GM12878 (cell line): ENCODE results near the gene KAT2B. TPM values are rescaled to one million over a fixed set of nuclear protein-coding genes. Genes with fewer than 3 reads are reported as not detected.

Source experiments
- ATAC-seq: fragments of 200-7000 bp; cut with Tn5 transposase; 3 replicates; pipeline ENCODE4 v1.9.1; 2020; ENCODE audit warnings: mild to moderate bottlenecking, moderate library complexity
- BruUV-seq: library from RNA; stranded (reverse); fragments of 400-500 nt; replicated peaks from 2 replicates; lab custom pipeline; 2021; lab: Mats Ljungman, UMichigan
- CTCF ChIA-PET: fragments of 300-600 bp; sonication (Branson Sonifier 250); formaldehyde crosslinking; extraction: SDS; loops from one replicate; lab custom pipeline; 2021; ENCODE audit warnings: inconsistent platforms; lab: Yijun Ruan, JAX
- POLR2A ChIA-PET: fragments of 350-600 bp; formaldehyde crosslinking; extraction: SDS; loops from one replicate; lab custom pipeline; 2021; ENCODE audit warnings: inconsistent platforms; lab: Charles Lee
- RAD21 ChIA-PET: fragments of 300-600 bp; sonication (Branson Sonifier 250); formaldehyde crosslinking; loops from one replicate; lab custom pipeline; 2023; ENCODE audit warnings: antibody characterized with exemption; ENCODE audit not compliant: unreplicated experiment; lab: Charles Lee
- SMC1A ChIA-PET: fragments of 300-600 bp; sonication (Branson Sonifier 250); formaldehyde crosslinking; loops from one replicate; lab custom pipeline; 2023; ENCODE audit not compliant: unreplicated experiment, uncharacterized antibody; lab: Charles Lee
- DNase-seq: peaks from one replicate; pipeline ENCODE4 v3.0.0-alpha.2; 2011; ENCODE audit warnings: low read depth, low spot score
- FAIRE-seq: peaks from 3 replicates; lab custom pipeline; 2011; peaks lifted over from hg19 to GRCh38; lab: Jason Lieb, UNC
- H2AFZ ChIP-seq: 2 replicates; pipeline ENCODE4 v1.6.0; 2011; ENCODE audit warnings: low read depth, low read length, control low read depth; ENCODE audit not compliant: control insufficient read depth
- H3K27ac ChIP-seq: 2 replicates; pipeline ENCODE4 v1.5.1; 2011; ENCODE audit warnings: control low read depth; ENCODE audit not compliant: control insufficient read depth, insufficient read depth
- H3K27me3 ChIP-seq, 2 experiments: replicated peaks in 1 of 2; 2 replicates each; pipeline versions ENCODE4 v1.6.0 to v1.6.1; 2011; ENCODE audit warnings: low read length in 1 of 2; ENCODE audit not compliant: control insufficient read depth in 2 of 2, insufficient read depth in 2 of 2
- H3K36me3 ChIP-seq, 2 experiments: 2 replicates each; pipeline ENCODE4 v1.5.1; 2011; ENCODE audit warnings: low read length in 1 of 2; ENCODE audit not compliant: control insufficient read depth in 2 of 2, insufficient read depth in 2 of 2
- H3K4me1 ChIP-seq: 2 replicates; pipeline ENCODE4 v1.6.1; 2011; ENCODE audit warnings: mild to moderate bottlenecking, low read length, moderate library complexity, mixed read lengths; ENCODE audit not compliant: control insufficient read depth, insufficient read depth
- H3K4me2 ChIP-seq: 2 replicates; pipeline ENCODE4 v1.6.0; 2011; ENCODE audit warnings: control low read depth; ENCODE audit not compliant: control insufficient read depth, insufficient read depth
- H3K4me3 ChIP-seq: fragments of 200-600 bp; sonication (generic); 2 replicates; pipeline ENCODE4 v1.5.1; 2016
- H3K79me2 ChIP-seq: 2 replicates; pipeline ENCODE4 v1.6.0; 2011; ENCODE audit warnings: low read length; ENCODE audit not compliant: control insufficient read depth, insufficient read depth
- H3K9ac ChIP-seq: 2 replicates; pipeline ENCODE4 v1.8.0; 2011; ENCODE audit warnings: low read length, control low read depth, mixed read lengths; ENCODE audit not compliant: control insufficient read depth, insufficient read depth
- H3K9me3 ChIP-seq: replicated peaks from 3 replicates; pipeline ENCODE4 v1.5.1; 2011; ENCODE audit warnings: mild to moderate bottlenecking, low read length; ENCODE audit not compliant: control insufficient read depth, insufficient read depth
- H4K20me1 ChIP-seq: 2 replicates; pipeline ENCODE4 v1.6.0; 2011; ENCODE audit not compliant: control insufficient read depth, insufficient read depth
- FOXK2 ChIP-seq: fragments of 450-650 bp; IDR thresholded peaks from 2 replicates; pipeline ENCODE4 v1.6.1; 2017; ENCODE audit warnings: mild to moderate bottlenecking, moderate library complexity
- NRF1 ChIP-seq: conservative IDR thresholded peaks from 2 replicates; pipeline ENCODE4 v1.6.1; 2011; ENCODE audit warnings: mild to moderate bottlenecking, low read depth, low read length, improper control_type of control experiment
- WGBS: methylation state at CpG from one replicate; pipeline ENCODE4 v1.1.6; 2016; ENCODE audit warnings: low lambda C conversion rate; ENCODE audit not compliant: insufficient replicate concordance, insufficient coverage; ENCODE audit errors: missing lambda C conversion rate; 5-methylcytosine and 5-hydroxymethylcytosine counted together
- in situ Hi-C: fragments of 300-500 bp; cut with MboI; formaldehyde crosslinking; loops from 9 replicates; pipeline ENCODE4 v1.14.3; 2018; ENCODE audit warnings: mixed read lengths
- intact Hi-C: fragments of 100-400 bp; cut with micrococcal nuclease; formaldehyde crosslinking; loops from one replicate; pipeline ENCODE4 v1.14.2; 2022; ENCODE audit not compliant: unreplicated experiment
- polyA plus RNA-seq, 11 experiments: library from polyadenylated mRNA; depleted of rRNA in 4 of 11; unstranded in 6 of 11; stranded (reverse) in 5 of 11; fragments of >200 nt; fragmentation: Nextera tagmentation in 4 of 11; fragmentation: Illumina TruSeq in 1 of 11; extraction: Ambion mirVana in 4 of 11; extraction: Trizol in 1 of 11; gene quantifications; 1 replicate in 1 of 11; 2 replicates in 10 of 11; pipeline versions ENCODE4 v1.2.1 to v1.2.3, GENCODE V29; 2011 to 2016; ENCODE audit warnings: inconsistent platforms in 2 of 11, missing spikeins in 2 of 11, low read depth in 1 of 11
- total RNA-seq, 4 experiments: library from RNA; depleted of rRNA in 3 of 4; stranded (reverse); fragments of >200 nt in 3 of 4; fragmentation: Illumina TruSeq in 1 of 4; extraction: Trizol in 1 of 4; gene quantifications; 2 replicates each; pipeline versions ENCODE4 v1.2.1 to v1.2.3, GENCODE V29; 2013 to 2021
- TF ChIP-seq, protein P1 (sequence below): fragments of 450-650 bp; IDR thresholded peaks from 2 replicates; pipeline ENCODE4 v1.6.1; 2017; ENCODE audit warnings: mild to moderate bottlenecking, moderate library complexity
- TF ChIP-seq, protein P2 (sequence below): IDR thresholded peaks from 2 replicates; pipeline ENCODE4 v1.6.1; 2011; ENCODE audit warnings: borderline replicate concordance, low read depth, mild to moderate bottlenecking, moderate library complexity, mixed read lengths, low read length; ENCODE audit not compliant: insufficient read depth; ENCODE audit errors: extremely low read length
- TF ChIP-seq, protein P3 (sequence below): fragments of 450-650 bp; IDR thresholded peaks from 2 replicates; pipeline ENCODE4 v1.6.1; 2017; ENCODE audit warnings: low read depth, mild to moderate bottlenecking, moderate library complexity
- TF ChIP-seq, protein P4 (sequence below): fragments of 450-650 bp; IDR thresholded peaks from 2 replicates; pipeline ENCODE4 v1.6.1; 2016; ENCODE audit warnings: mild to moderate bottlenecking

The KAT2B gene
- total and polyA plus RNA-seq, 10 of the 15 experiments (the other 5 are each of a cell fraction or from before 2014, with no cell fraction given) = 2.9 to 15.2 (median 10.2) TPM

DNA sequence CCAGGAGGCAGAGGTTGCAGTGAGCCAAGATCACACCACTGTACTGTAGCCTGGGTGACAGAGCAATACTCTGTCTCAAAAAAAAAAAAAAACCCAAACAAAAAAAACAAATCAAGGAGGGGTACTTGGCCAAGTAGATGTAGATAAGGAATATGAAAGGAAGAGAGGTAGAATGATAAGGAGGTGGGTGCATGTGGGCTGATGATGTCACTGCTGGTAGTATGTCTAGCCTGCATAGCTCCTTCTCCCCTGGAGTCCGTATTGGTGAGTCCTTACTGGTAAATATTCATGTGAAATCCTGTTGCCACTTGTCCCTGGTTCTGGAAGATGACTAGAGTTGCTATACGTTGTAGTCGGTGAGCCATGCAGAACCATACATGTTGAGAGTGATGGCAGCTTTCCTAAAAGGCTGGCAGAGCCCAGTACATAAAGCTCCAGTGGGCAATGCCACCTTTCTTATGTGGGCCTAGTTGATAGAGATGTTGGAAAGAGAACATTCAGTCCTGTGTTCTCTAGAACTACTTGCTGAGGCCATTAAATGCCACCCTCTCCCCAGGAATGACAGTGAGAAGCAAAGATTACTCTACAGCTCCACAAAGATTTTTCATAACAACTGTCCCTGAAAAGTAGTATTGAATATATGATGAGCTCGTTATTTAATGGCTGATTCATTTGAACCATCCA, 11.0 kb downstream of the KAT2B start (continued):
- TF ChIP-seq, protein P1, sequence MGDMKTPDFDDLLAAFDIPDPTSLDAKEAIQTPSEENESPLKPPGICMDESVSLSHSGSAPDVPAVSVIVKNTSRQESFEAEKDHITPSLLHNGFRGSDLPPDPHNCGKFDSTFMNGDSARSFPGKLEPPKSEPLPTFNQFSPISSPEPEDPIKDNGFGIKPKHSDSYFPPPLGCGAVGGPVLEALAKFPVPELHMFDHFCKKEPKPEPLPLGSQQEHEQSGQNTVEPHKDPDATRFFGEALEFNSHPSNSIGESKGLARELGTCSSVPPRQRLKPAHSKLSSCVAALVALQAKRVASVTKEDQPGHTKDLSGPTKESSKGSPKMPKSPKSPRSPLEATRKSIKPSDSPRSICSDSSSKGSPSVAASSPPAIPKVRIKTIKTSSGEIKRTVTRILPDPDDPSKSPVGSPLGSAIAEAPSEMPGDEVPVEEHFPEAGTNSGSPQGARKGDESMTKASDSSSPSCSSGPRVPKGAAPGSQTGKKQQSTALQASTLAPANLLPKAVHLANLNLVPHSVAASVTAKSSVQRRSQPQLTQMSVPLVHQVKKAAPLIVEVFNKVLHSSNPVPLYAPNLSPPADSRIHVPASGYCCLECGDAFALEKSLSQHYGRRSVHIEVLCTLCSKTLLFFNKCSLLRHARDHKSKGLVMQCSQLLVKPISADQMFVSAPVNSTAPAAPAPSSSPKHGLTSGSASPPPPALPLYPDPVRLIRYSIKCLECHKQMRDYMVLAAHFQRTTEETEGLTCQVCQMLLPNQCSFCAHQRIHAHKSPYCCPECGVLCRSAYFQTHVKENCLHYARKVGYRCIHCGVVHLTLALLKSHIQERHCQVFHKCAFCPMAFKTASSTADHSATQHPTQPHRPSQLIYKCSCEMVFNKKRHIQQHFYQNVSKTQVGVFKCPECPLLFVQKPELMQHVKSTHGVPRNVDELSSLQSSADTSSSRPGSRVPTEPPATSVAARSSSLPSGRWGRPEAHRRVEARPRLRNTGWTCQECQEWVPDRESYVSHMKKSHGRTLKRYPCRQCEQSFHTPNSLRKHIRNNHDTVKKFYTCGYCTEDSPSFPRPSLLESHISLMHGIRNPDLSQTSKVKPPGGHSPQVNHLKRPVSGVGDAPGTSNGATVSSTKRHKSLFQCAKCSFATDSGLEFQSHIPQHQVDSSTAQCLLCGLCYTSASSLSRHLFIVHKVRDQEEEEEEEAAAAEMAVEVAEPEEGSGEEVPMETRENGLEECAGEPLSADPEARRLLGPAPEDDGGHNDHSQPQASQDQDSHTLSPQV = no peak

DNA sequence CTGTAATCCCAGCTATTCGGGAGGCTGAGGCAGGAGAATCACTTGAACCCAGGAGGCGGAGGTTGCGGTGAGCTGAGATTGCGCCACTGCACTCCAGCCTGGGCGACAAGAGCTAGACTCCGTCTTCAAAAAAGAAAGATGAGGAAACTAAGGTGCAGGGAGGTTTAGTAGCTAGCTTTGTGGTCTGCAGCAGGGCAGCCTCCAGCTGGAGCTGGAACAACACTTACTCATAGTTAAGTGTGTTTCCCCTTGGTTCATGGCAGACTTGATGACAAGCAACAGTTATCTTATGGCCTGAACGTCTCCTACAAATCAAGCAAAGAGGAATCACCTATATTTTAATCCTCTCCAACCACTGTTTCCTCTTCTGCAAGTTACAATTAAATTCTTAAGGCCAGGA, 12.6 kb downstream of the KAT2B start:
- Histone ChIP-seq H4K20me1 (no peaks in the 10 kb centered on the region), H2AFZ (no peak overlapping the region), H3K4me2 (no peak overlapping the region), H3K9ac (no peak overlapping the region), H3K79me2 (no peaks in the 10 kb centered on the region; the same call in none of the 2 replicates), H3K4me1 (peaks cover 31% of the 10 kb centered on the region), H3K4me3 (no peak overlapping the region), H3K27me3 (no peaks in the 10 kb centered on the region), H3K36me3 (no peaks in the 10 kb centered on the region), H3K9me3 (no peaks in the 10 kb centered on the region), H3K27ac (no peak overlapping the region)
- FAIRE-seq (no peak), DNase-seq (no peak), ATAC-seq (no peak)
- WGBS = 96% methylated on average over 7 of the region's 7 CpGs
- intact Hi-C loops (no loop called here), in situ Hi-C loops (no loop called here)
- ChIA-PET POLR2A (interaction anchor here (1.4 kb wide), 1 partner anchor 11 kb away, joined by 9 read pairs; no protein-coding TSS in a partner anchor), SMC1A (interaction anchor here (0.8 to 4.1 kb wide), 4 partner anchors 11 to 53 kb away, joined by 3 to 14 read pairs (median 4); partner anchors contain the start of gene KAT2B), CTCF (no interaction called here), RAD21 (interaction anchor here (5.2 kb wide), 1 partner anchor 11 kb away, joined by 35 read pairs; the partner anchor contains the start of gene KAT2B)
- no TSS peak for BruUV-seq
- no peak for TF ChIP-seq FOXK2
- TF ChIP-seq, protein P2, sequence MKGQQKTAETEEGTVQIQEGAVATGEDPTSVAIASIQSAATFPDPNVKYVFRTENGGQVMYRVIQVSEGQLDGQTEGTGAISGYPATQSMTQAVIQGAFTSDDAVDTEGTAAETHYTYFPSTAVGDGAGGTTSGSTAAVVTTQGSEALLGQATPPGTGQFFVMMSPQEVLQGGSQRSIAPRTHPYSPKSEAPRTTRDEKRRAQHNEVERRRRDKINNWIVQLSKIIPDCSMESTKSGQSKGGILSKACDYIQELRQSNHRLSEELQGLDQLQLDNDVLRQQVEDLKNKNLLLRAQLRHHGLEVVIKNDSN = no peak
- TF ChIP-seq NRF1 = no peak
- TF ChIP-seq, protein P3, sequence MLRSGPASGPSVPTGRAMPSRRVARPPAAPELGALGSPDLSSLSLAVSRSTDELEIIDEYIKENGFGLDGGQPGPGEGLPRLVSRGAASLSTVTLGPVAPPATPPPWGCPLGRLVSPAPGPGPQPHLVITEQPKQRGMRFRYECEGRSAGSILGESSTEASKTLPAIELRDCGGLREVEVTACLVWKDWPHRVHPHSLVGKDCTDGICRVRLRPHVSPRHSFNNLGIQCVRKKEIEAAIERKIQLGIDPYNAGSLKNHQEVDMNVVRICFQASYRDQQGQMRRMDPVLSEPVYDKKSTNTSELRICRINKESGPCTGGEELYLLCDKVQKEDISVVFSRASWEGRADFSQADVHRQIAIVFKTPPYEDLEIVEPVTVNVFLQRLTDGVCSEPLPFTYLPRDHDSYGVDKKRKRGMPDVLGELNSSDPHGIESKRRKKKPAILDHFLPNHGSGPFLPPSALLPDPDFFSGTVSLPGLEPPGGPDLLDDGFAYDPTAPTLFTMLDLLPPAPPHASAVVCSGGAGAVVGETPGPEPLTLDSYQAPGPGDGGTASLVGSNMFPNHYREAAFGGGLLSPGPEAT = no peak
- TF ChIP-seq, protein P4, sequence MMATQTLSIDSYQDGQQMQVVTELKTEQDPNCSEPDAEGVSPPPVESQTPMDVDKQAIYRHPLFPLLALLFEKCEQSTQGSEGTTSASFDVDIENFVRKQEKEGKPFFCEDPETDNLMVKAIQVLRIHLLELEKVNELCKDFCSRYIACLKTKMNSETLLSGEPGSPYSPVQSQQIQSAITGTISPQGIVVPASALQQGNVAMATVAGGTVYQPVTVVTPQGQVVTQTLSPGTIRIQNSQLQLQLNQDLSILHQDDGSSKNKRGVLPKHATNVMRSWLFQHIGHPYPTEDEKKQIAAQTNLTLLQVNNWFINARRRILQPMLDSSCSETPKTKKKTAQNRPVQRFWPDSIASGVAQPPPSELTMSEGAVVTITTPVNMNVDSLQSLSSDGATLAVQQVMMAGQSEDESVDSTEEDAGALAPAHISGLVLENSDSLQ = no peak
